ENCODE measurements around the gene SH3D19.

Gene SH3D19

DNA sequence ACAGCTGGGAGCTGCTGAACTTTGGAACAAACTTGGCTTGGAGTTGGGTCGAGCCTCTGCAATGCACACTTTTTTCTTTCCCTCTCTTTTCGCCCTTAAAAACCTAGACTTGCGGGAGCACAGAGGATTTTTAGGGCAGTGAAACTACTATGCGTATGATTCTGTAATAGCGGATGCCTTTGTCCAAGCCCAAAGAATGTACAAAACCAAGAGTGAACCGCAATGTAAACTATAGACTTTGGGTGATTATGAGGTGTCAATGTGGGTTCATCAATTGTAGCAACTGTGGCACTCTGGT, 493 bp upstream of the SH3D19 start:
- TF ChIP-seq, protein P1, sequence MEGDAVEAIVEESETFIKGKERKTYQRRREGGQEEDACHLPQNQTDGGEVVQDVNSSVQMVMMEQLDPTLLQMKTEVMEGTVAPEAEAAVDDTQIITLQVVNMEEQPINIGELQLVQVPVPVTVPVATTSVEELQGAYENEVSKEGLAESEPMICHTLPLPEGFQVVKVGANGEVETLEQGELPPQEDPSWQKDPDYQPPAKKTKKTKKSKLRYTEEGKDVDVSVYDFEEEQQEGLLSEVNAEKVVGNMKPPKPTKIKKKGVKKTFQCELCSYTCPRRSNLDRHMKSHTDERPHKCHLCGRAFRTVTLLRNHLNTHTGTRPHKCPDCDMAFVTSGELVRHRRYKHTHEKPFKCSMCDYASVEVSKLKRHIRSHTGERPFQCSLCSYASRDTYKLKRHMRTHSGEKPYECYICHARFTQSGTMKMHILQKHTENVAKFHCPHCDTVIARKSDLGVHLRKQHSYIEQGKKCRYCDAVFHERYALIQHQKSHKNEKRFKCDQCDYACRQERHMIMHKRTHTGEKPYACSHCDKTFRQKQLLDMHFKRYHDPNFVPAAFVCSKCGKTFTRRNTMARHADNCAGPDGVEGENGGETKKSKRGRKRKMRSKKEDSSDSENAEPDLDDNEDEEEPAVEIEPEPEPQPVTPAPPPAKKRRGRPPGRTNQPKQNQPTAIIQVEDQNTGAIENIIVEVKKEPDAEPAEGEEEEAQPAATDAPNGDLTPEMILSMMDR (IDR thresholded peaks at IDR 0.05), result no peak

DNA sequence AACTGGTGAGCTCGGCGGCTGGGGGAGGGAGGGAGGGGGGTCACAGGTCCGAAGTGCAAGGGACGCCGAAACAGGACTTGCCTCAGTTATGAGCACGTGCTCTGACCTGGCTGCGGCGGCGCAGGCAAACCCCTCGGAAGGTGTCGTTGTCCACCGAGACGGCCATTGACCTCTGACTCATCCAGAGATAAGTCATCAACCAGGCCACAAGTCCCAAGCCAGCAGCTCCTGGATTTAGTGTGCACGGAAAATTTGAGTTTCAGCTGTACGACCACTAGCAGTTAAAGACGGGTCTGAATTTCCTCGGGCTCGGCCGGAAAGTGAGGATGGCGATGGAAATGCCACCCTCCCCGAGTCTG, 674 bp downstream of the SH3D19 start:
- TF ChIP-seq, protein P1 (IDR thresholded peaks at IDR 0.05), result no peak

DNA sequence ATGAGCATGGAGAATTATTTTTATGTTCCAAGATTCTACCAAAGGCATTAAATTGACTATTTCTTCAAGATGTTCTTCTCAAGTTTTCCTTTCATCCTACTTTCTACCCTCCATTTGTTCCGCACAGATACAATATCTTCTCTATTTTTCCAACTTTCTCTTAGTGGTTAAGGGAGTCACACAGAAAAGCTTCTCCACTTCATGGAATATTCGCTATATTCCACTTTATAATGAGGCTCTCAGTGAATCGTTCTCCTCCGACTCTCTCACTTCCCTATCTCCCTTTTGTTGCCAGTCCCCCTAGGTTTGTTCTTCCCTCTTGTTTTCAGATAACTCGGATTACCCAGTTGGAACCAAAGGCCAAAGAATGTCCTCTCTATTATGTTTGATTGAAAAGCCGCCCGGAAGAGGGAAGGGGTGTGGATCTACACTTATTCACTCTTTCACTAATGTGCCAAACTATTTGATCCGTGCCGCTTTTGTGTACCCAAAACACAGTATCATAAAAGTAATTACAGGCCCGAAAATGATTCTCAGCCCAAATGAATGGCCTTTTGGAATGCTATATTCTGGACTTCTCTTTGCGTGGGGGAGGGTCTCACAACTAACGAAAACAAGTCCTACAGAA, 1.2 kb downstream of the SH3D19 start:
- TF ChIP-seq, protein P1 (IDR thresholded peaks at IDR 0.05), result no peak

DNA sequence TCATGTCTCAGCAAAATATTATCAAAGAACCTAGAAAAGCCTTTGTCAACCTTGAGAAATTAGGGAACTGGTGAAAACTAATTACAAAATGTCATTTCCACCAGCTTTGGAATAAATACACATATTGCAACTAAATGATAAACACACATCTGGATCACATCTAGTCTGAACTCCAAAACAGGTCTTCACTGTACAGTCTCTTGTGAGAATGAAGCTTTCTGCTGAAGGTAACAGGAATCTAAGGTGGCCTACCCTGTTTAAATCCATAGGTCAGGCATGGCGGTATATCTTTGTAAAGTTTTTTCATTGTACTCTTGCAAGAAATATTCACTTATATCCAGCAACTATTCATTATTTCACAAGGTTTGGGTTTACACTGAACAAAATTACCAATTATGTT, 1.7 kb downstream of the SH3D19 start:
- TF ChIP-seq, protein P1 (IDR thresholded peaks at IDR 0.05), result no peak

DNA sequence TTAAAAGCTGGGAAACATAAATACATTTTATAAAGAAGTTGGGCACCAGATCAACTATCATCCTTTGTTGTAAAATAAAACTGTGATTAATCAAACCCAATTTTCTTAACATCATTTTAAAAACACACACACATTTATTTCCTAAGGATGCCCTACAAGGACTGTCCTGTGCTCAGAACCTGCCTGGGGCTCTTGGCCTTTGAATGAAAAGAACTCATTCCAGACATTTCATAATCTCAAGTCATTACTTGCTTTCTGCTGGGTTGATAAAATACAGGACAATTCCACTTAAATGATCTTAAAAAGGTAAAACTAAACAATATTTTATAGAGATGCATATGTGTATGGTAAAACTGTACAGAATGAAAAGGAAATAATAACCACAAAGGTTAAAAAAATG, 2.8 kb downstream of the SH3D19 start:
- TF ChIP-seq, protein P1 (IDR thresholded peaks at IDR 0.05), result no peak

DNA sequence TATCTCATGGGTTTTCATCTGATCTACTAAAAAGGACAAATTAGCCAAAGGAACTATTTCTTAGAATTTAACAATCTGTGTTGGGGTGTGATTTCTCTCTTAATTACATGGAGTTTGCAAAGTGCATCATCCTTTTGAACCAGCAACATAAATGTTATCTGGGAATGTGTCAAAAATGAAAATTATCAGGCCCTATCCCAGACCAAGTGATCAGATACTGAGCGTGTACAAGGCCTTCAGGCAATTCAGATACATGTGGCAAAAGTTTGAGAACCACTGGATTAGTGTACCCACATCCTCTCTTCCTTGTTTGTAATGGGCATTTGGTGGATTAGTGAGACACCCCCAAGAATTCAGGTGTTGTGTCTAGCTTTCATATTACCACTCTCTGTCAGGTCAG, 3.8 kb downstream of the SH3D19 start:
- TF ChIP-seq, protein P1 (IDR thresholded peaks at IDR 0.05), result no peak

DNA sequence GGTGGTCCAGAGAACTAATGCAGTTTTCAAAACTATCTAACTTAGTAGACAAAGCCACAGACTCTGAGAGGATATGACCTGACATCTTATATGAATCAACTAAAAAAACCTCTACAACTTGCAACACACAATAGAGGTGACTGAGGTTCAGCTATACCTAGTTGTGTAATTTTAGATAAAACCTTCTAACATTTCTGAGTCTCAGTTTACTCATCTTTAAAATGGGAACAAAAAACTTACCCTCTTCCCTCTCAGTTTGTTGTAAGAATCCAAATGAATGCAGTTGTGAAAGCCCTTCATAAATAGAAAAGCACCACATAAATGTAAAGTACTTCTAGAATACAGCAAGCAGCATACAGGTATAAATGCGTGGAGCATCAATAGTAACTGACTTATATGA, 5.9 kb downstream of the SH3D19 start:
- TF ChIP-seq, protein P1 (IDR thresholded peaks at IDR 0.05), result no peak

DNA sequence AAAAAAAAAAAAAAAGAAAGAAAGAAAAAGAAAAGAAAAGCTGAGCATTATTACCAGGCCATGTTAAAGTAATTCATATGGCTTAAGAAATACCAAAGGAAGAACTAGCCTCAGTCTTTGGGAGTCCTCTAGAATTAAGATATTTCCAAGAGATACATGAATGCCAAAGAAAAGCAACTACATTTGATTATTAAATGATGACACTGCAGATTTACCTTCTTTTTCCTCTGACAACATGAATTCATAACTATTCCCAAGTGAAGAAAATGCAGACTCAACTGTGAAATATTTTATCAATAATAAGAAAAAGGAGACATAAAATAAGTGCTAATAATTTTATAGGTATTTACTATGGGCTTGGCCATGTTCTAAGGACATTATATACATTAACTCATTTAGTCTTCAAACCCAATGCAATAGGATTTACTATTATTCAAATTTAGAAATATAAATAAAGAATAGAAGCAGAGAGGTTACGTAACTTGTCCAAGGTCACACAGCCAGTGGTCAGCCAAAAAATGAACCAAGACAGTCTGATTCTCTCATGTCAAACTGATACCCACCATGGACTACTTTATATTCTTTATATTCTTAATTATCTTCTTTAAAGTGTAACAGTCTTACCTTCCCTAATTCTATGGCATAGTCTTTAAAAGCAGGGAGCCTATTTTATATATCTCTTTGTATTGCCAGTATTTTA, 6.9 kb downstream of the SH3D19 start:
- TF ChIP-seq, protein P1 (IDR thresholded peaks at IDR 0.05), result no peak
